Spleen (tissue), 11 donors: ENCODE data around the gene PCDH15. TPM values are rescaled to one million over a fixed set of nuclear protein-coding genes. Genes with fewer than 3 reads are reported as not detected.

Experiments
- DNase-seq: peaks from one replicate; pipeline ENCODE4 v3.0.0-alpha.2; 2020
- H3K27ac ChIP-seq, 8 donors: fragments of 200-600 bp; sonication (generic) in 7 of 8; 1 replicate in 4 of 8; 2 replicates in 4 of 8; pipeline versions ENCODE4 v1.5.0 to v1.8.0; 2016 to 2021; ENCODE audit warnings: inconsistent platforms in 4 of 8, mild to moderate bottlenecking in 4 of 8, moderate library complexity in 1 of 8
- H3K27me3 ChIP-seq, 7 donors: fragments of 200-600 bp; sonication (generic) in 6 of 7; replicated peaks in 1 of 7; 1 replicate in 4 of 7; 2 replicates in 3 of 7; pipeline versions ENCODE4 v1.5.0 to v1.8.0; 2016 to 2021; ENCODE audit warnings: inconsistent platforms in 3 of 7, mild to moderate bottlenecking in 1 of 7
- H3K36me3 ChIP-seq, 6 donors: fragments of 200-600 bp; sonication (generic) in 5 of 6; 1 replicate in 4 of 6; 2 replicates in 2 of 6; pipeline versions ENCODE4 v1.5.0 to v1.8.0; 2016 to 2021; ENCODE audit warnings: inconsistent platforms in 2 of 6
- H3K4me1 ChIP-seq, 6 donors: fragments of 200-600 bp; sonication (generic) in 5 of 6; 1 replicate in 3 of 6; 2 replicates in 3 of 6; pipeline versions ENCODE4 v1.5.0 to v1.8.0; 2016 to 2021; ENCODE audit warnings: inconsistent platforms in 3 of 6
- H3K4me3 ChIP-seq, 8 donors: fragments of 200-600 bp; sonication (generic) in 7 of 8; 1 replicate in 4 of 8; 2 replicates in 4 of 8; pipeline versions ENCODE4 v1.5.0 to v1.8.0; 2016 to 2021; ENCODE audit warnings: inconsistent platforms in 4 of 8, mild to moderate bottlenecking in 4 of 8, moderate library complexity in 2 of 8
- H3K9me3 ChIP-seq, 8 donors: fragments of 200-600 bp; sonication (generic) in 7 of 8; 1 replicate in 4 of 8; 2 replicates in 4 of 8; pipeline versions ENCODE4 v1.5.0 to v1.8.0; 2016 to 2021; ENCODE audit warnings: inconsistent platforms in 4 of 8
- CTCF ChIP-seq, 11 experiments: fragments of 200-600 bp in 7 of 11; fragments of 450-650 bp in 4 of 11; sonication (generic) in 4 of 11; IDR thresholded peaks in 8 of 11; conservative IDR thresholded peaks in 3 of 11; 1 replicate in 7 of 11; 2 replicates in 4 of 11; pipeline versions ENCODE4 v1.4.0 to v1.8.0; 2016 to 2021; ENCODE audit warnings: antibody characterized with exemption in 11 of 11, inconsistent platforms in 4 of 11, mild to moderate bottlenecking in 1 of 11
- POLR2A ChIP-seq, 3 donors: fragments of 450-650 bp; IDR thresholded peaks; one replicate each; pipeline ENCODE4 v1.5.1; 2017; ENCODE audit warnings: antibody characterized with exemption in 3 of 3, mild to moderate bottlenecking in 1 of 3
- POLR2AphosphoS5 ChIP-seq, 3 donors: sonication (generic); formaldehyde crosslinking; IDR thresholded peaks; one replicate each; pipeline ENCODE4 v1.5.1; 2017; ENCODE audit warnings: antibody characterized with exemption in 3 of 3
- WGBS, 5 donors: extraction: QIAGEN DNeasy Blood & Tissue Kit in 3 of 5; methylation state at CpG; one replicate each; pipeline versions ENCODE4 v1.1.5 to v1.1.7; 2013 to 2018; 5-methylcytosine and 5-hydroxymethylcytosine counted together
- intact Hi-C: fragments of 100-400 bp; cut with DNase I; formaldehyde crosslinking; loops from one replicate; pipeline ENCODE4 v1.15.0; 2023; ENCODE audit warnings: low total_unique reads
- polyA plus RNA-seq, 3 donors: library from polyadenylated mRNA; stranded (reverse); fragments of 200-250 nt; gene quantifications; one replicate each; pipeline ENCODE4 v1.2.1, GENCODE V29; 2013
- total RNA-seq, 7 donors: library from RNA; depleted of rRNA in 3 of 7; stranded (reverse); fragments of >200 nt in 3 of 7; fragmentation: NEBNext Ultra II Directional in 4 of 7; extraction: Animal tissue kit (Norgen Biotek cat#: 25700) in 4 of 7; gene quantifications; one replicate each; pipeline versions ENCODE4 v1.1.0 to v1.2.1, GENCODE V29; 2016 to 2021
- donor health status: healthy with polysubstance abuse.
- donor health status: DM: no; HTN: no; CAD: no; lungs with moderate emphysema.
- donor health status: DM: no; HTN: no; CAD: no.
- donor health status: Bipolar disorder and iron deficiency.
- donor health status: healthy.
- donor health status: DM: no; HTN: no; CAD: no.
- donor health status: DM: yes; HTN: yes; CAD: no.

The PCDH15 gene
- total and polyA plus RNA-seq, 10 donors = 0.24 to 2.1 (median 0.83) TPM

- intact Hi-C loops = no loop called here
- H3K9me3 ChIP-seq = no peaks in the 10 kb centered on the region
- H3K36me3 ChIP-seq = no peaks in the 10 kb centered on the region
- WGBS, 5 donors = 62 to 88% (median 74%) methylated on average over 2 of the region's 2 CpGs
- H3K4me3 ChIP-seq = no peak overlapping the region
- no peak for DNase-seq
- no peak overlapping the region for H3K27ac ChIP-seq
- H3K4me1 ChIP-seq = no peaks in the 10 kb centered on the region
- no peak for TF ChIP-seq POLR2AphosphoS5 (IDR thresholded peaks at IDR 0.05)
- no peaks in the 10 kb centered on the region for H3K27me3 ChIP-seq
These were observed 519.0 kb downstream of the PCDH15 start for GRCh38 chr10:54282012-54282411.

- Histone ChIP-seq H3K9me3 (peaks cover 0 to 11% (median 3%) of the 10 kb centered on the region in 8 donors), H3K27me3 (no peaks in the 10 kb centered on the region), H3K4me3 (no peak overlapping the region), H3K4me1 (no peaks in the 10 kb centered on the region), H3K36me3 (no peaks in the 10 kb centered on the region), H3K27ac (no peak overlapping the region)
- TF ChIP-seq POLR2AphosphoS5 (IDR thresholded peaks at IDR 0.05) = no peak
- no peak for DNase-seq
- intact Hi-C loops = no loop called here
- 51 to 78% (median 63%) methylated on average over 1 of the region's 1 CpG for WGBS, 5 donors
These were observed 534.6 kb downstream of the PCDH15 start for GRCh38 chr10:54266395-54266794.

- H3K27me3 ChIP-seq = no peaks in the 10 kb centered on the region
- DNase-seq = no peak
- peaks cover 0 to 11% (median 3%) of the 10 kb centered on the region in 8 donors for H3K9me3 ChIP-seq
- intact Hi-C loops = no loop called here
- 75 to 88% (median 79%) methylated on average over 5 of the region's 5 CpGs for WGBS, 5 donors
- H3K4me1 ChIP-seq = no peaks in the 10 kb centered on the region
- no peak overlapping the region for H3K4me3 ChIP-seq
- no peaks in the 10 kb centered on the region for H3K36me3 ChIP-seq
- TF ChIP-seq POLR2A (IDR thresholded peaks at IDR 0.05) (no peak), POLR2AphosphoS5 (IDR thresholded peaks at IDR 0.05) (no peak), CTCF (IDR thresholded peaks at IDR 0.05 in 8 of 11, conservative IDR thresholded peaks at IDR 0.05 in 3 of 11) (no peak)
- no peak overlapping the region for H3K27ac ChIP-seq
These were observed 538.3 kb downstream of the PCDH15 start for GRCh38 chr10:54262726-54263125.

GRCh38 chr10:54259104-54259503, 541.9 kb downstream of the PCDH15 start:
- intact Hi-C loops = no loop called here
- H3K4me3 ChIP-seq = no peak overlapping the region
- no peaks in the 10 kb centered on the region for H3K36me3 ChIP-seq
- DNase-seq = no peak
- no peaks in the 10 kb centered on the region for H3K27me3 ChIP-seq
- 59 to 77% (median 69%) methylated on average over 2 of the region's 2 CpGs for WGBS, 5 donors
- no peak overlapping the region for H3K27ac ChIP-seq
- H3K9me3 ChIP-seq = peaks cover 0 to 6% (median 0%) of the 10 kb centered on the region in 8 donors
- no peak for TF ChIP-seq CTCF (IDR thresholded peaks at IDR 0.05 in 8 of 11, conservative IDR thresholded peaks at IDR 0.05 in 3 of 11)
- no peak for TF ChIP-seq POLR2A (IDR thresholded peaks at IDR 0.05)
- no peak for TF ChIP-seq POLR2AphosphoS5 (IDR thresholded peaks at IDR 0.05)
- no peaks in the 10 kb centered on the region for H3K4me1 ChIP-seq

- intact Hi-C loops = no loop called here
- Histone ChIP-seq H3K36me3 (no peaks in the 10 kb centered on the region), H3K9me3 (peaks cover 0 to 34% (median 23%) of the 10 kb centered on the region in 8 donors), H3K4me1 (no peaks in the 10 kb centered on the region), H3K4me3 (no peak overlapping the region), H3K27me3 (no peaks in the 10 kb centered on the region), H3K27ac (no peak overlapping the region)
- DNase-seq = no peak
- 64 to 84% (median 79%) methylated on average over 4 of the region's 4 CpGs for WGBS, 5 donors
- TF ChIP-seq POLR2AphosphoS5 (IDR thresholded peaks at IDR 0.05) (no peak), CTCF (IDR thresholded peaks at IDR 0.05 in 8 of 11, conservative IDR thresholded peaks at IDR 0.05 in 3 of 11) (no peak), POLR2A (IDR thresholded peaks at IDR 0.05) (no peak)
These were observed 566.2 kb downstream of the PCDH15 start for GRCh38 chr10:54234832-54235231.
